Hematopoietic multipotent progenitor cell treated with erythropoietin and hydrocortisone succinate and interleukin-3 and kit ligand, for 15 days (in vitro differentiated cells): ENCODE data around the gene R3HDM2.

Source experiments
- DNase-seq: peaks from one replicate; pipeline ENCODE4 v3.0.0-alpha.2; 2015; ENCODE audit warnings: low spot score

Gene R3HDM2

DNA sequence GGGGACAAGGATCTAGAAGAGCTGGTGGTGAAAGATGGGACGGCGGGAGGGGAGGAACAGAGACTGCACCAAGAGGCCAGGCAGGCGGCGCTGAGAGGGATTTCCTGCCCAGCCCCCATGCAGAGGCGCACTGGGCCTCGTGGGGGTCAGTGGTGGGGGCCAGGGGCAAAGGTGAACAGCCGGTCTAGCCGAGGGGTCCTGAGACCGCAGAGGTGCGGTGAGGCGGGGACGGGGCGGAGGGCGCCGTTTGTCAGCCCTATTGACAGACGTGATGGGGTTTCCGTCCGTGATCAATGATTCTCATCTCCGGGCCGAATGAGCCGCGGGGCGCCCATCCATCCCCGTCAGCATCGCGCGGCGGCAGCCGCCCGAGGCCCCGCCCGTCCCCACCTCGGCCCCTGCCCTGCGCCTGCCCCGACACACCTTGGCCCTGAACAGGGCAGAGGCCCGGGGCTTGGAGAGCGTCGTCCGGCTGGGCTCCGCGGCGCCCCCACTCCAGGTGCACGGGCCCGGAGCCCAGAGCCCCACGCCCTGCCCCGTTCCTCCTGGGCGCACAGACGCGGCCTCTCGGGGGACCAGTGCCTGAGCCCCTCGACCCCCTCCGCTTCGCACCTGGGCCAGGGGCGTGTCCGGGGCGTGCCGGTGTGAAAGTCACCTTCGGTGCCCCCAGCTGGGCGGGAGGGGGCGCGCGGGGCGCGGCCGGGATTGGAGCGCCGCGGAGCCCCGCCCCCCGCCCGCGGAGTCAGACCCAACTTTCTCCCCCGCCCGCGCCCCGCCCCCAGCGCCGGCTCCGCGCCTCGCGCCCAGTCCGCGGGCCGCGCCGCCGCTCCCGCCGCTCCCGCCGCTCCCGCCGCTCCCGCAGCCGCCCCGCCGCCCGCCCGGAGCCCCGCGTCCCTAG, 214.6 kb downstream of the R3HDM2 start, which contains the start of gene NXPH4:
TSS of gene NXPH4 (plus strand) at position 781 of the 898 bp plus-strand sequence. CDS start 176 bp downstream, outside the sequence.
- no peak for DNase-seq

- no peak for DNase-seq
These were observed 215.2 kb downstream of the R3HDM2 start for GRCh38 chr12:57215668-57216013.

GRCh38 chr12:57215065-57215464, 215.8 kb downstream of the R3HDM2 start:
- no peak for DNase-seq

GRCh38 chr12:57214398-57214781, 216.5 kb downstream of the R3HDM2 start:
- peak; percentile 43 for DNase-seq

GRCh38 chr12:57213763-57214397, 217.0 kb downstream of the R3HDM2 start:
- DNase-seq, result no peak

DNA sequence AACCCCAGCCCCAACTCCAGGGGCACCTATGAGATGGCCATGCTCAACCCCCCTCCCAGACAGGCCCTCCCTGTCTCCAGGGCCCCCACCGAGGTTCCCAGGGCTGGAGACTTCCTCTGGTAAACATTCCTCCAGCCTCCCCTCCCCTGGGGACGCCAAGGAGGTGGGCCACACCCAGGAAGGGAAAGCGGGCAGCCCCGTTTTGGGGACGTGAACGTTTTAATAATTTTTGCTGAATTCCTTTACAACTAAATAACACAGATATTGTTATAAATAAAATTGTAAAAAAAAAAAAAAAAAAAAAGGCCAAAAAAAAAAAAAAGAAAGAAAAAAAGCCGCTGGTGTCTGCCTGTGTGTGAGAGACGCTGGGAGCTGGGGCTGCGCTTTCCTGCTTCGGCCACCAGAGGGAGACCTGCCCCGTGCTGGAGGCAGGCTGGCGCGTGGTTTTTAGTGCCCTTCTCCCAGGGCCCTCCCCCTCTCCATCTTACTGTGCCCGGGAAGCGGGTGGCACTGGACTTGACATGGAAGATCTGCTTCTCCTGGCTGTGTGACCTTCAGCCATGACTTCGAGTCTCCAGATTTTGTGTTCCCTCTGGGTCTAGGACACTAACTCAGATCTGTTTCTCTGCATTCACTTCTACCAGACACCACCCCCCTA, 217.7 kb downstream of the R3HDM2 start:
- peak; percentile 80 for DNase-seq

DNA sequence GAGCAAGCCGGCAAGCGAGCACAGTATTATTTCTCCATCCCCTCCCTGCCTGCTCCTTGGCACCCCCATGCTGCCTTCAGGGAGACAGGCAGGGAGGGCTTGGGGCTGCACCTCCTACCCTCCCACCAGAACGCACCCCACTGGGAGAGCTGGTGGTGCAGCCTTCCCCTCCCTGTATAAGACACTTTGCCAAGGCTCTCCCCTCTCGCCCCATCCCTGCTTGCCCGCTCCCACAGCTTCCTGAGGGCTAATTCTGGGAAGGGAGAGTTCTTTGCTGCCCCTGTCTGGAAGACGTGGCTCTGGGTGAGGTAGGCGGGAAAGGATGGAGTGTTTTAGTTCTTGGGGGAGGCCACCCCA, 218.2 kb downstream of the R3HDM2 start:
- no peak for DNase-seq

DNA sequence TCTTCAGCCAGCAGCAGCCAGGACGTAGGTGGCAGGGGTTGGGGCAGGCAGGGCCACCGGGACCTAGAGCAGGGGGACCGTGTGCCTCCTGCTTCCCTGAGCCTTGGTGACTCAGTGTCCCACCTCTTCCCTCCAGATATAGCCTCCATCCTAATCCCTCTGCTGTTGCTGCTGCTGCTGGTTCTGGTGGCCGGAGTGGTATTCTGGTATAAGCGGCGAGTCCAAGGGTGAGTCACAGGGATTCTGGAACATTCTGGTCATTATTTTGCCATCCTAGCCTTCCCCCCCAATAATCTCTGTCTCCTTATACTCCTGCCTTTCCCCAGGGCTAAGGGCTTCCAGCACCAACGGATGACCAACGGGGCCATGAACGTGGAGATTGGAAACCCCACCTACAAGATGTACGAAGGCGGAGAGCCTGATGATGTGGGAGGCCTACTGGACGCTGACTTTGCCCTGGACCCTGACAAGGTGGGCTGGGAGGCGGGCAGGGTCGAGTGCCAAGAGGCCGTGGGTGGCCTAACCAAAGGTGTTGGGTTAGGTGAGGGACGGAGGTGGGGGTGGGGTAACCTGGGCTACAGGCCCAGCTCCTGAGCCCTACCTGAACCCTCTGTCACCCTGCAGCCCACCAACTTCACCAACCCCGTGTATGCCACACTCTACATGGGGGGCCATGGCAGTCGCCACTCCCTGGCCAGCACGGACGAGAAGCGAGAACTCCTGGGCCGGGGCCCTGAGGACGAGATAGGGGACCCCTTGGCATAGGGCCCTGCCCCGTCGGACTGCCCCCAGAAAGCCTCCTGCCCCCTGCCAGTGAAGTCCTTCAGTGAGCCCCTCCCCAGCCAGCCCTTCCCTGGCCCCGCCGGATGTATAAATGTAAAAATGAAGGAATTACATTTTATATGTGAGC, 218.8 kb downstream of the R3HDM2 start:
- no peak for DNase-seq

GRCh38 chr12:57210926-57211692, 219.7 kb downstream of the R3HDM2 start:
- no peak for DNase-seq

DNA sequence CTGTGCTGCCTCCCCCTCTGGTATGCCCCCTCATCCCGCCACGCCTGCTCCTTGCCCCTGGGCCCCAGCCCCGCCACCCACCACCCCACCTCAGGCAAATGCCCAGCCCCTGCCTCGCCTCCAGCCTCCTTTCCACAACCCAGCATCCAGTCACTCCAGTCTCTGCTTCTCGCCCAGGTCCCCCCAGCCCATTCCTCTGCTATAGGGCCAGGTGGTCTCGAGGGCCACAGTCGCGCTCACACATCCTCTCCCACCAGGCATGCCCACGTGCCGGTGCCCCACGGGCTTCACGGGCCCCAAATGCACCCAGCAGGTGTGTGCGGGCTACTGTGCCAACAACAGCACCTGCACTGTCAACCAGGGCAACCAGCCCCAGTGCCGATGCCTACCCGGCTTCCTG, 220.4 kb downstream of the R3HDM2 start:
- DNase-seq, result no peak

DNA sequence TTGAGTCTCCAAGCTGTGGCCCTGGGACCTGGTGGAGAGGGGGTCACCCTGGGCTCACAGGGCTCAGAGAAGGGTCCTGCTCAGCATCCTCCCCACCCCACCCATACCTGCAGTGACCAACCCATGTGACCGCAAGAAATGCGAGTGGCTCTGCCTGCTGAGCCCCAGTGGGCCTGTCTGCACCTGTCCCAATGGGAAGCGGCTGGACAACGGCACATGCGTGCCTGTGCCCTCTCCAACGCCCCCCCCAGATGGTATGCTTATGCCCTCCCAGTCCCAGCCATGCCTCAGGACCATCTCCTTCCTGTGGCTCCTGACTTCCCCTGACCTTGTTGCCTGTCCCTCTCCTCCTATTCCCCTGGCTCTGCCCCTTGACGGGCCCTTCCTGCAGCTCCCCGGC, 220.9 kb downstream of the R3HDM2 start:
- DNase-seq, result no peak

- DNase-seq, result no peak
These were observed 222.1 kb downstream of the R3HDM2 start for GRCh38 chr12:57208631-57209282.

DNA sequence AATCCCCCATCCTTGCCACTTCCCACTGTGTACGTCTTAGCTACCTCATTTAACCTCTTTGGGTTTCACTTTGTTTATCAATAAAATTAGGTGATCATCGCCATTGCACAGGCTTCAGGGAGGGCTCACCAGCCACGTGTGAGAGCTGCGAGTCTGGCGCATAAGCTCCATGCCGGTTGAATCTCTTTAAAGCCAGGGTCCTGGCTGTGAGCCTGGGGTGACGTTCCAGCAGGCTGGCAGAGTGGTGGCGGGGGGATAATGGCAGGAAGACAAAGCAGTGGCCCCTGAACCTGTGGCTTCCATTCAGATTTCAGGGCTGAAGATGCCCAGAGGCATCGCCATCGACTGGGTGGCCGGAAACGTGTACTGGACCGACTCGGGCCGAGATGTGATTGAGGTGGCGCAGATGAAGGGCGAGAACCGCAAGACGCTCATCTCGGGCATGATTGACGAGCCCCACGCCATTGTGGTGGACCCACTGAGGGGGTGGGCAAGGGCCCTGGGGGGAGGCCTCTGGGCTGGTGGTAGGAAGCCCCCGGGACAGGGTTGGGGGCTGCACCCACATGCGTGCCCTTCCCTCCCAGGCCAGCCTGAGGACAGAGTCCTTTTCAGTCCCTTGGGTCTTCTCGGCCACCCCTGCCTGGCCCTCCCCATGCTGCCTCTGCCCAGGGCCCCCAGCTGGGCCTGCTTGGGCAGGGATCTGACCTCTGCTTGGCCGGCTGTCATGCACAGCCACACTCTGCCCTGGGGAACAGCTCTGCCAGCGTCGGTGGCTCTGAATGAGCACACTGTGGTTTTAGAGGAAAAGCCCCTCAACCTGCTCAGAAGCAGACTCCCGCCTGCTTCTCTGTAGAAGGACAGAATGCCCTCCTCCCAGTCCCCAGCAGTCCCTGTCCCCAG, 222.9 kb downstream of the R3HDM2 start:
- DNase-seq, result no peak

DNA sequence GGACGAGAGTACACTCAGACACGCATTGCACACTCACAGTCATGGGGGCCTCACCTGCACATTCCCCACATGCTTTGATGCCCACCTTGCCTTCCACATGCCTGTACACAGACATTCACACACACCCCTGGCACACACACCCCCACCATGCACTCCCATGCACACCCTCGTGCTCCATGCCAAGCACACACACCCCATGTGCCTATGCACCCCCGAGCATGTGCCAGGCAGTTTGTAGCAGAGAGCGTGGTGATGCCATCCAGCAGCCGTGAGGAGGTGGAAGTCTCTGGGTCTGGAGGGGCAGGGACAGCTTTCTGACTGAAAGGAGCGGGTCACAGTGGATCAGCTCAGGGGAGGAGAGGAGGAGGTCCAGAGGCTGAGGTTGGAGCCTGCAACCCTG, 224.9 kb downstream of the R3HDM2 start:
- DNase-seq, result no peak

GRCh38 chr12:57205186-57205585, 225.7 kb downstream of the R3HDM2 start:
- no peak for DNase-seq

DNA sequence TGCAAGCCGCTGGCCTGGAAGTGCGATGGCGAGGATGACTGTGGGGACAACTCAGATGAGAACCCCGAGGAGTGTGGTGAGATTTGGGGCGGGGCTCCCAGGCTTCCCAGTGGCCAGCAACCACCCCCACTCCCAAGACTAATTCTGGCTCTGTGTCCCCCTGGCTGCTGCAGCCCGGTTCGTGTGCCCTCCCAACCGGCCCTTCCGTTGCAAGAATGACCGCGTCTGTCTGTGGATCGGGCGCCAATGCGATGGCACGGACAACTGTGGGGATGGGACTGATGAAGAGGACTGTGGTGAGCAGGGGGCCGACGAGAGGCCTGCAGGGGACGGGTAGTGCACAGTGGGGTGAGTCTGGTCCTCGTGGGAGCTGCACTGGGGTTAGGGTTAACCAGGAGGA, 226.4 kb downstream of the R3HDM2 start:
- no peak for DNase-seq

- DNase-seq, result no peak
These were observed 227.1 kb downstream of the R3HDM2 start for GRCh38 chr12:57203791-57204190.
